Lung (tissue), 12 donors: ENCODE measurements around the gene CAMK2D. TPM values are rescaled to one million over a fixed set of nuclear protein-coding genes. Genes with fewer than 3 reads are reported as not detected.

ENCODE experiments used
- ATAC-seq: fragments of 200-7000 bp; cut with Tn5 transposase; one replicate; pipeline ENCODE4 v1.9.1; 2020; ENCODE audit warnings: moderate number of reproducible peaks; ENCODE audit not compliant: insufficient read depth, low FRiP score
- DNase-seq, 3 donors: peaks; one replicate each; pipeline ENCODE4 v3.0.0-alpha.2; 2013 to 2017
- H3K27ac ChIP-seq, 2 donors: one replicate each; pipeline ENCODE4 v1.5.1; 2013; ENCODE audit warnings: mild to moderate bottlenecking in 2 of 2, moderate library complexity in 2 of 2, control low read depth in 1 of 2, inconsistent platforms in 1 of 2, low read depth in 1 of 2, low read length in 1 of 2
- H3K27me3 ChIP-seq, 3 donors: one replicate each; pipeline ENCODE4 v1.5.1; 2013; ENCODE audit warnings: low read length in 2 of 3; ENCODE audit not compliant: control insufficient read depth in 3 of 3, insufficient read depth in 3 of 3
- H3K36me3 ChIP-seq, 4 donors: one replicate each; pipeline ENCODE4 v1.5.1; 2013; ENCODE audit warnings: low read length in 4 of 4, mild to moderate bottlenecking in 1 of 4, moderate library complexity in 1 of 4; ENCODE audit not compliant: control insufficient read depth in 4 of 4, insufficient read depth in 4 of 4
- H3K4me1 ChIP-seq, 5 donors: one replicate each; pipeline ENCODE4 v1.5.1; 2013; ENCODE audit warnings: low read length in 5 of 5, mild to moderate bottlenecking in 2 of 5, moderate library complexity in 1 of 5; ENCODE audit not compliant: control insufficient read depth in 5 of 5, insufficient read depth in 5 of 5
- H3K4me3 ChIP-seq: one replicate; pipeline ENCODE4 v1.5.1; 2013; ENCODE audit warnings: mild to moderate bottlenecking, control low read depth, moderate library complexity
- H3K9ac ChIP-seq, 2 donors: one replicate each; pipeline ENCODE4 v1.5.1; 2013; ENCODE audit warnings: low read length in 2 of 2, control low read depth in 1 of 2; ENCODE audit not compliant: insufficient read depth in 1 of 2
- H3K9me3 ChIP-seq, 4 donors: one replicate each; pipeline ENCODE4 v1.5.1; 2013; ENCODE audit warnings: low read length in 3 of 4, mild to moderate bottlenecking in 1 of 4, moderate library complexity in 1 of 4; ENCODE audit not compliant: control insufficient read depth in 4 of 4, insufficient read depth in 3 of 4
- CTCF ChIP-seq: IDR thresholded peaks from 2 replicates; pipeline ENCODE4 v1.5.1; 2012; ENCODE audit warnings: mild to moderate bottlenecking; ENCODE audit errors: control extremely low read depth, extremely low read depth
- WGBS, 2 donors: extraction: QIAGEN DNeasy Blood & Tissue Kit; methylation state at CpG; one replicate each; pipeline ENCODE4 v1.1.7; 2013; 5-methylcytosine and 5-hydroxymethylcytosine counted together
- polyA plus RNA-seq, 2 donors: library from polyadenylated mRNA; stranded (reverse); fragments of 200-250 nt; gene quantifications; one replicate each; pipeline ENCODE4 v1.2.1, GENCODE V29; 2013
- total RNA-seq, 2 donors: library from RNA; depleted of rRNA in 1 of 2; stranded (reverse); fragments of >200 nt in 1 of 2; gene quantifications; one replicate each; pipeline ENCODE4 v1.2.1, GENCODE V29; 2014 to 2021
- donor health status: control.
- donor health status: control.
- donor health status: Bipolar disorder and iron deficiency.
- donor health status: healthy.
- donor health status: DM: yes; HTN: yes; CAD: no.

Gene CAMK2D
- total and polyA plus RNA-seq, 4 donors, result 11.9 to 98.2 (median 36.6) TPM

GRCh38 chr4:113420938-113421337 is 340.6 kb downstream of the CAMK2D start:
- Histone ChIP-seq H3K4me3 (no peak overlapping the region), H3K9ac (no peak overlapping the region), H3K36me3 (no peaks in the 10 kb centered on the region), H3K27ac (no peak overlapping the region), H3K4me1 (no peaks in the 10 kb centered on the region), H3K27me3 (no peaks in the 10 kb centered on the region), H3K9me3 (peaks cover 0 to 5% (median 2%) of the 10 kb centered on the region in 4 donors)
- TF ChIP-seq CTCF, result no peak
- ATAC-seq (no peak), DNase-seq (no peak)

GRCh38 chr4:113419631-113420030 is 341.9 kb downstream of the CAMK2D start:
- Histone ChIP-seq H3K9ac (no peak overlapping the region), H3K9me3 (peaks cover 0 to 5% (median 2%) of the 10 kb centered on the region in 4 donors), H3K36me3 (no peaks in the 10 kb centered on the region), H3K27ac (no peak overlapping the region), H3K4me1 (no peaks in the 10 kb centered on the region), H3K27me3 (no peaks in the 10 kb centered on the region), H3K4me3 (no peak overlapping the region)
- DNase-seq (no peak), ATAC-seq (no peak)
- TF ChIP-seq CTCF, result no peak
- 93 to 95% methylated on average over 2 of the region's 2 CpGs for WGBS, 2 donors

- 37 to 50% methylated on average over 4 of the region's 4 CpGs for WGBS, 2 donors
- Histone ChIP-seq H3K36me3 (no peaks in the 10 kb centered on the region), H3K9ac (no peak overlapping the region), H3K27ac (no peak overlapping the region), H3K4me1 (peaks cover 0 to 2% (median 0%) of the 10 kb centered on the region in 5 donors), H3K27me3 (no peaks in the 10 kb centered on the region), H3K4me3 (no peak overlapping the region), H3K9me3 (peaks cover 0 to 5% (median 0%) of the 10 kb centered on the region in 4 donors)
- ATAC-seq, result peak; percentile 83
- DNase-seq, result peak in 2 of 3 donors; percentile 28 to 44
- no peak for TF ChIP-seq CTCF
These were observed 350.0 kb downstream of the CAMK2D start for GRCh38 chr4:113411496-113411938.

- H3K4me1 ChIP-seq, result peaks cover 0 to 2% (median 0%) of the 10 kb centered on the region in 5 donors
- no peak for TF ChIP-seq CTCF
- ATAC-seq, result no peak
These were observed 350.9 kb downstream of the CAMK2D start for GRCh38 chr4:113410686-113411085.

More at GRCh38 chr4:113410686-113411085, 350.9 kb downstream of the CAMK2D start:
- Histone ChIP-seq H3K27ac (no peak overlapping the region), H3K36me3 (no peaks in the 10 kb centered on the region), H3K27me3 (no peaks in the 10 kb centered on the region), H3K9ac (no peak overlapping the region), H3K9me3 (no peaks in the 10 kb centered on the region), H3K4me3 (no peak overlapping the region)
- DNase-seq, result no peak
